AG04450 (cell line): ENCODE measurements around the gene THOP1. TPM values are rescaled to one million over a fixed set of nuclear protein-coding genes. Genes with fewer than 3 reads are reported as not detected.

Source experiments
- CTCF ChIA-PET: fragments of 300-600, 350-600 bp; formaldehyde crosslinking; extraction: SDS; loops from one replicate; lab custom pipeline; 2022; ENCODE audit warnings: antibody characterized with exemption, inconsistent platforms; lab: Charles Lee
- POLR2A ChIA-PET: fragments of 350-600 bp; formaldehyde crosslinking; extraction: SDS; loops from one replicate; lab custom pipeline; 2021; ENCODE audit warnings: antibody characterized with exemption, inconsistent platforms; lab: Yijun Ruan, JAX
- DNase-seq: peaks from one replicate; pipeline ENCODE4 v3.0.0-alpha.2; 2011; ENCODE audit warnings: low read depth, low spot score
- H3K27ac ChIP-seq: one replicate; pipeline ENCODE4 v1.5.1; 2012; ENCODE audit warnings: low read depth, low read length, control low read depth
- H3K27me3 ChIP-seq: one replicate; pipeline ENCODE4 v1.6.0; 2012; ENCODE audit warnings: low read length; ENCODE audit not compliant: control insufficient read depth, insufficient read depth
- H3K4me3 ChIP-seq: 2 replicates; pipeline ENCODE4 v1.5.1; 2011; ENCODE audit warnings: mild to moderate bottlenecking, low read depth, low read length, control low read depth
- H3K9me3 ChIP-seq: 2 replicates; pipeline ENCODE4 v1.5.1; 2012; ENCODE audit warnings: low read length; ENCODE audit not compliant: control insufficient read depth, insufficient read depth
- CTCF ChIP-seq: IDR thresholded peaks from 2 replicates; pipeline ENCODE4 v1.5.1; 2011; ENCODE audit warnings: low read depth, low read length, control low read depth, inconsistent platforms
- polyA plus RNA-seq: library from polyadenylated mRNA; depleted of rRNA; stranded (reverse); fragments of >200 nt; gene quantifications from 2 replicates; pipeline ENCODE4 v1.2.3, GENCODE V29; 2011

THOP1 gene
- polyA plus RNA-seq, 1 experiment = 35.4 TPM

GRCh38 chr19:2809387-2810140 is 24.3 kb downstream of the THOP1 start:
- CTCF ChIA-PET = interaction anchor here (1.6 kb wide), 1 partner anchor 10 kb away, joined by 3 read pairs; no protein-coding TSS in a partner anchor

DNA sequence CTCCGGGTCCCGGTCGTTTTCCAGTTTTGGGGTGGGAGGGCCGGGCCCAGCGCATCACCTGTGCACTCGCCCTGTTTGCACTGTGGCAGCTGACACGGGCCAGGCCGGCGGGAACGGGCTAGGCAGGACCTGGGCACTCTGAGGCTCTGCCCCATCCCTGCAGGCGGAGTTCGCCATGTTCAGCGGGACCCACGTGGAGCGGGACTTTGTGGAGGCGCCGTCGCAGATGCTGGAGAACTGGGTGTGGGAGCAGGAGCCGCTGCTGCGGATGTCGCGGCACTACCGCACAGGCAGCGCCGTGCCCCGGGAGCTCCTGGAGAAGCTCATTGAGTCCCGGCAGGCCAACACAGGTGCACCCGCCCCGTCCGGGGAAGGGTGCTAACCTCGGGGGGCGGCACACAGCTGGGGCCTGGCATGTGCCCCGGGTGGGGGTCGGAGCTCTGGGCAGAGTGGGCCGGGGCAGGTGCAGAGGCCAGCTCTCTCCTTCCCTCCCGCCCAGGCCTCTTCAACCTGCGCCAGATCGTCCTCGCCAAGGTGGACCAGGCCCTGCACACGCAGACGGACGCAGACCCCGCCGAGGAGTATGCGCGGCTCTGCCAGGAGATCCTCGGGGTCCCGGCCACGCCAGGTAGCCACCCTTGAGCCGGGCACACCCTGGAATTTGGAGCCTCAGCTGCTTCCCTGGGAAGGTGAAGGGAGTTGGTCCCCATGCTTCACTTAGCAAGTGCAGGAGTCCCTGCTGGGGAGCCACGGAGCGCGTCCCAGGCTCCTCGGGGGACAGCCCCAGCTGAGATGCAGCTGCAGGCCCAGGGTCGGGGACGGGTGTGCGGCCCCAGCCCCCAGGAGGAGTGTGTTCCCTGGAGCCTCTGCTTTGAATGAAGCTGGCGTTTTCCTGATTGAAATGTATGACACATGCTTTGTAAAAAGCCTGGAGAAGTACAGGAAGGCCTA is 25.1 kb downstream of the THOP1 start:
- no peak for DNase-seq
- Histone ChIP-seq H3K4me3 (no peak overlapping the region), H3K9me3 (no peaks in the 10 kb centered on the region; the same call in 1 of the 2 replicates), H3K27me3 (no peaks in the 10 kb centered on the region), H3K27ac (no peak overlapping the region)
- CTCF ChIA-PET = interaction anchor here (1.6 kb wide), 1 partner anchor 9 kb away, joined by 3 read pairs; no protein-coding TSS in a partner anchor
- no peak for TF ChIP-seq CTCF
- POLR2A ChIA-PET = no interaction called here

More at GRCh38 chr19:2809387-2810140, 24.3 kb downstream of the THOP1 start:
- Histone ChIP-seq H3K4me3 (no peak overlapping the region), H3K9me3 (no peaks in the 10 kb centered on the region; the same call in 1 of the 2 replicates), H3K27ac (no peak overlapping the region), H3K27me3 (no peaks in the 10 kb centered on the region)
- DNase-seq = no peak
- POLR2A ChIA-PET = no interaction called here
- TF ChIP-seq CTCF = no peak

- DNase-seq = no peak
- Histone ChIP-seq H3K9me3 (peaks cover under 1% of the 10 kb centered on the region; the same call in 1 of the 2 replicates), H3K27ac (no peak overlapping the region), H3K4me3 (no peak overlapping the region), H3K27me3 (no peaks in the 10 kb centered on the region)
- ChIA-PET POLR2A (no interaction called here), CTCF (interaction anchor here (1.6 kb wide), 1 partner anchor 8 kb away, joined by 3 read pairs; no protein-coding TSS in a partner anchor)
- no peak for TF ChIP-seq CTCF
These were observed 26.0 kb downstream of the THOP1 start for GRCh38 chr19:2811221-2811722.

GRCh38 chr19:2811735-2812413 is 26.6 kb downstream of the THOP1 start:
- peaks cover 6% of the 10 kb centered on the region; the same call in 1 of the 2 replicates for H3K9me3 ChIP-seq
- H3K27me3 ChIP-seq = no peaks in the 10 kb centered on the region
- CTCF ChIA-PET = no interaction called here
- H3K27ac ChIP-seq = no peak overlapping the region
- POLR2A ChIA-PET = no interaction called here
- no peak for TF ChIP-seq CTCF
- no peak overlapping the region for H3K4me3 ChIP-seq
- no peak for DNase-seq
